OCI-LY3 (cell line): ENCODE results near the gene LRRC9.

Experiments
- CTCF ChIP-seq: fragments of 200-600, 300-600 bp; sonication (generic); IDR thresholded peaks from 2 replicates; pipeline ENCODE4 v1.5.1; 2014; ENCODE audit warnings: antibody characterized with exemption, low read length, low read depth
- EZH2phosphoT487 ChIP-seq: fragments of 200-600 bp; shearing (Covaris generic); IDR thresholded peaks from 2 replicates; pipeline ENCODE4 v1.6.1; 2018; ENCODE audit warnings: antibody characterized with exemption, mixed run types, low read depth

GRCh38 chr14:59944909-59945308, 25.0 kb downstream of the LRRC9 start:
- TF ChIP-seq CTCF (peak; percentile 42), EZH2phosphoT487 (no peak)
